A549 treated with Hydrocortisone at 1 μM for 4 hours (cell line): ENCODE results near the gene CDC37. TPM values are rescaled to one million over a fixed set of nuclear protein-coding genes. Genes with fewer than 3 reads are reported as not detected.

Experiments used
- total RNA-seq: library from RNA; stranded (reverse); fragments of 200-300 nt; extraction: Qiagen RNA extraction; gene quantifications from 5 replicates; pipeline ENCODE4 v1.2.3, GENCODE V29; 2022

CDC37 gene
- total RNA-seq = 166 to 190 TPM (median 172 TPM) in 5 replicates

GRCh38 chr19:10403137-10404021 is at the start of gene CDC37:
Gene CDC37, minus strand, starts transcription at chr19:10403542. Its CDS starts 63 bp downstream, at chr19:10403479.

GRCh38 chr19:10420444-10421239 is 17.3 kb upstream of the CDC37 start, which contains the start of gene PDE4A:
Gene PDE4A, plus strand, starts transcription at chr19:10420538. Its CDS starts 227 bp downstream, at chr19:10420765.

GRCh38 chr19:10380313-10381102 is 22.8 kb downstream of the CDC37 start, which contains the start of gene TYK2:
Gene TYK2, minus strand, starts transcription at chr19:10380572. Its CDS starts 2,166 bp downstream, at chr19:10378406.

Other genes with a start within 250 kb of the CDC37 start
- 53.4 to 60.4 TPM (median 58.5 TPM) in 5 replicates for gene DNMT1, start 208.6 kb downstream of the CDC37 start, total RNA-seq
- 0.68 to 1.1 TPM (median 0.73 TPM) in 5 replicates for gene S1PR2, start 172.2 kb downstream of the CDC37 start, total RNA-seq
- 54.1 to 77.3 TPM (median 72.5 TPM) in 5 replicates for gene MRPL4, start 151.3 kb downstream of the CDC37 start, total RNA-seq
- 2.5 to 4.4 TPM (median 4.3 TPM) in 5 replicates for gene ICAM1, start 132.4 kb downstream of the CDC37 start, total RNA-seq
- 0.08 to 0.09 TPM in 2 of 5 replicates, not detected in the others for gene ICAM4, start 116.6 kb downstream of the CDC37 start, total RNA-seq
- gene ICAM5, start 113.6 kb downstream of the CDC37 start, total RNA-seq = 0.25 to 0.78 TPM (median 0.72 TPM) in 5 replicates
- 0.66 to 2.8 TPM (median 2.3 TPM) in 5 replicates for gene ZGLP1, start 93.7 kb downstream of the CDC37 start, total RNA-seq
- gene FDX2, start 87.5 kb downstream of the CDC37 start, total RNA-seq = 23.3 to 35.3 TPM (median 32.5 TPM) in 5 replicates
- 24.6 to 28.7 TPM (median 27.8 TPM) in 5 replicates for gene RAVER1, start 70.0 kb downstream of the CDC37 start, total RNA-seq
- 6.4 to 9.7 TPM (median 8.2 TPM) in 5 replicates for gene ICAM3, start 63.9 kb downstream of the CDC37 start, total RNA-seq
- gene TYK2, start 23.0 kb downstream of the CDC37 start, total RNA-seq = 31.1 to 43.7 TPM (median 40.2 TPM) in 5 replicates
- 4.2 to 4.6 TPM (median 4.5 TPM) in 5 replicates for gene PDE4A, start 17.0 kb upstream of the CDC37 start, total RNA-seq
- gene KEAP1, start 99.8 kb upstream of the CDC37 start, total RNA-seq = 49.8 to 65.7 TPM (median 53.9 TPM) in 5 replicates
- gene S1PR5, start 113.9 kb upstream of the CDC37 start, total RNA-seq = 1.2 to 1.9 TPM (median 1.6 TPM) in 5 replicates
- 17.3 to 22.3 TPM (median 20.2 TPM) in 5 replicates for gene ATG4D, start 140.4 kb upstream of the CDC37 start, total RNA-seq
- gene KRI1, start 162.5 kb upstream of the CDC37 start, total RNA-seq = 13.9 to 18.1 TPM (median 15.3 TPM) in 5 replicates
- gene CDKN2D, start 165.4 kb upstream of the CDC37 start, total RNA-seq = 4.8 to 6.0 TPM (median 5.3 TPM) in 5 replicates
- gene AP1M2, start 183.8 kb upstream of the CDC37 start, total RNA-seq = 29.1 to 51.6 TPM (median 39.6 TPM) in 5 replicates
- gene SLC44A2, start 222.0 kb upstream of the CDC37 start, total RNA-seq = 6.6 to 9.1 TPM (median 8.0 TPM) in 5 replicates